A673 (cell line): ENCODE data around the gene PEX3. TPM values are rescaled to one million over a fixed set of nuclear protein-coding genes. Genes with fewer than 3 reads are reported as not detected.
A peak's percentile ranks its signal among the peaks of the same experiment; 100 is the strongest.

Experiments
- BruUV-seq: library from RNA; stranded (reverse); fragments of 400-500 nt; replicated peaks from 2 replicates; lab custom pipeline; 2021; lab: Mats Ljungman, UMichigan
- CTCF ChIA-PET: fragments of 300-600 bp; sonication (Branson Sonifier 250); formaldehyde crosslinking; loops from one replicate; lab custom pipeline; 2022; ENCODE audit warnings: antibody characterized with exemption; lab: Charles Lee
- POLR2A ChIA-PET: fragments of 300-600 bp; sonication (Branson Sonifier 250); formaldehyde crosslinking; loops from one replicate; lab custom pipeline; 2022; ENCODE audit warnings: antibody characterized with exemption; ENCODE audit not compliant: low non-redundant PET; lab: Charles Lee
- DNase-seq: peaks from one replicate; pipeline ENCODE4 v3.0.0-alpha.2; 2015; ENCODE audit warnings: low spot score
- H3K27ac ChIP-seq: fragments of 200-600 bp; sonication (generic); 2 replicates; pipeline ENCODE4 v1.5.1; 2016; ENCODE audit warnings: mixed run types, low read depth, mild to moderate bottlenecking, mixed read lengths, antibody characterized with exemption, low read length; ENCODE audit not compliant: poor library complexity, severe bottlenecking
- H3K27me3 ChIP-seq: fragments of 200-600 bp; sonication (generic); replicated peaks from 2 replicates; pipeline ENCODE4 v1.6.1; 2017; ENCODE audit warnings: mixed run types, low read depth, mild to moderate bottlenecking, mixed read lengths, antibody characterized with exemption, low read length; ENCODE audit not compliant: insufficient read depth, poor library complexity
- H3K36me3 ChIP-seq: fragments of 200-600 bp; sonication (generic); 2 replicates; pipeline ENCODE4 v1.6.1; 2016; ENCODE audit warnings: mixed run types, mild to moderate bottlenecking, mixed read lengths, antibody characterized with exemption, low read length; ENCODE audit not compliant: insufficient read depth, poor library complexity, severe bottlenecking
- H3K4me1 ChIP-seq: fragments of 200-600 bp; sonication (generic); 2 replicates; pipeline ENCODE4 v1.6.1; 2017; ENCODE audit warnings: mixed run types, mild to moderate bottlenecking, mixed read lengths, antibody characterized with exemption, low read length; ENCODE audit not compliant: insufficient read depth, poor library complexity, severe bottlenecking
- H3K4me3 ChIP-seq: fragments of 200-600 bp; sonication (generic); 2 replicates; pipeline ENCODE4 v1.5.1; 2016; ENCODE audit warnings: low read depth, mixed run types, mild to moderate bottlenecking, mixed read lengths, low read length; ENCODE audit not compliant: poor library complexity, severe bottlenecking
- H3K9me3 ChIP-seq: fragments of 200-600 bp; sonication (generic); 2 replicates; pipeline ENCODE4 v1.6.1; 2016; ENCODE audit warnings: mixed run types, low read depth, mild to moderate bottlenecking, mixed read lengths, antibody characterized with exemption, low read length; ENCODE audit not compliant: poor library complexity, severe bottlenecking
- CTCF ChIP-seq: fragments of 300-800, 200-600 bp; sonication (generic); conservative IDR thresholded peaks from 2 replicates; pipeline ENCODE4 v1.5.1; 2017; ENCODE audit warnings: low read depth, mild to moderate bottlenecking, antibody characterized with exemption, low read length, moderate library complexity, mixed read lengths
- EZH2 ChIP-seq: fragments of 200-600 bp; sonication (generic); IDR thresholded peaks from 2 replicates; pipeline ENCODE4 v1.6.1; 2017; ENCODE audit warnings: borderline replicate concordance, low read depth, mild to moderate bottlenecking, mixed read lengths, antibody characterized with exemption, low read length; ENCODE audit not compliant: poor library complexity, severe bottlenecking
- intact Hi-C: fragments of 100-400 bp; cut with micrococcal nuclease; formaldehyde crosslinking; loops from one replicate; pipeline ENCODE4 v1.10.0; 2022; ENCODE audit not compliant: unreplicated experiment
- total RNA-seq: library from RNA; stranded (reverse); gene quantifications from 2 replicates; pipeline ENCODE4 v1.2.3, GENCODE V29; 2021

PEX3 gene
- total RNA-seq, 1 experiment from 2014 or later, result 19.0 TPM

DNA sequence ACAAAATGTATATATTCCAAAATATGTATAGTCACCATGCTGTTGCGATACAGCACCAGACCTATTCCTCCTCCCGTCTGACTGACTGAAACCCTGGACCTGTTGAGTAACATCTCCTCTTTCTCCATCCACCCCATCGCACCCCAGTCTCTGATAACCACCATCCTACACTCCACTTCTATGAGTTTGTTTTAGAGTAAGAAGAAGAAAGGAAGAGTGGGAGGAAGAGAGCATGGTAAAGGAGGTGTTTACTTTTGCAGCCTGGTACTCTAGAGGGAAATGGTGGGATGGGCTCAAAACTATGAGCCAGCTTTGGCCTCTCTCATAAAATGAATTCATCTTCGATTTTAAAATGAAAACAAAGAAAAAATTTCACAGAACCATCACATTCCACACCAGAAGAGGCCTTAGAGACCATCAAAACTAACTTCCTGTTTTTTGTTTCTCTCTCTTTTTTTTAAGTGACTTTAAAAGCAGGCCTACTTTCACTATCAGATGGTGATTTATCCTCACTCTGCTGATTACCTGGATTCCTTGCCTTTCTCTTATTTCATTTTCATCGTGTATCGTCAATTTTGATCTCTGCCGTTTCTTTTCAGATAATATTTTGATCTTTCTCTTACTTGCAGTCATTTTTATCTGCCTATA lies 77.7 kb downstream of the PEX3 start:
- Histone ChIP-seq H3K27me3 (peaks cover 3% of the 10 kb centered on the region), H3K4me3 (no peak overlapping the region), H3K36me3 (no peaks in the 10 kb centered on the region), H3K4me1 (no peaks in the 10 kb centered on the region), H3K9me3 (no peaks in the 10 kb centered on the region), H3K27ac (no peak overlapping the region)
- intact Hi-C loops, result no loop called here
- TF ChIP-seq EZH2, result no peak
- TF ChIP-seq CTCF, result no peak
- CTCF ChIA-PET, result no interaction called here
- no TSS peak for BruUV-seq
- DNase-seq, result no peak
- POLR2A ChIA-PET, result no interaction called here

DNA sequence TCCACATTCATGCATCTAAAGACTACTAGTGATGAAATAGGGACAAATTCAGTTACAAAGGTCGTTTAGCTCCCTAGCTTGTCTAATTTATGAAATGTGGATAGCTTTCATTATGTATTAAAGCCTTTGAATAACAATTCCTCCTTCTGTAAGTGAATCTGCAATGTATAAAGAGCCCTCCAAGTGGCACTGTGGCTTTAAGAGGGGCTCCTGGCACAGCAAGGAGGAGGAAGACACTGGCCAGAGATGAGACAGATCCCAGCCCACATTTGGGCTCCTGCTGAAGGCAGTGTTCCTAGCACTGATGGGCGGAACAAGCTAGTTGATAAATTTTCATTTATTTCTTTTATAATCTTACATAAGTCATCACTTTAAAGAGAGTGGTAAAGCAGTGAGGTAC lies 78.5 kb downstream of the PEX3 start:
- H3K4me1 ChIP-seq, result no peaks in the 10 kb centered on the region
- intact Hi-C loops, result no loop called here
- H3K4me3 ChIP-seq, result no peak overlapping the region
- H3K9me3 ChIP-seq, result no peaks in the 10 kb centered on the region
- BruUV-seq, result no TSS peak
- DNase-seq, result peak; percentile 20
- H3K27me3 ChIP-seq, result peaks cover 3% of the 10 kb centered on the region
- TF ChIP-seq CTCF (peak; percentile 25; the same call in 1 of the 2 replicates), EZH2 (no peak)
- no peaks in the 10 kb centered on the region for H3K36me3 ChIP-seq
- ChIA-PET POLR2A (no interaction called here), CTCF (no interaction called here)
- H3K27ac ChIP-seq, result no peak overlapping the region

DNA sequence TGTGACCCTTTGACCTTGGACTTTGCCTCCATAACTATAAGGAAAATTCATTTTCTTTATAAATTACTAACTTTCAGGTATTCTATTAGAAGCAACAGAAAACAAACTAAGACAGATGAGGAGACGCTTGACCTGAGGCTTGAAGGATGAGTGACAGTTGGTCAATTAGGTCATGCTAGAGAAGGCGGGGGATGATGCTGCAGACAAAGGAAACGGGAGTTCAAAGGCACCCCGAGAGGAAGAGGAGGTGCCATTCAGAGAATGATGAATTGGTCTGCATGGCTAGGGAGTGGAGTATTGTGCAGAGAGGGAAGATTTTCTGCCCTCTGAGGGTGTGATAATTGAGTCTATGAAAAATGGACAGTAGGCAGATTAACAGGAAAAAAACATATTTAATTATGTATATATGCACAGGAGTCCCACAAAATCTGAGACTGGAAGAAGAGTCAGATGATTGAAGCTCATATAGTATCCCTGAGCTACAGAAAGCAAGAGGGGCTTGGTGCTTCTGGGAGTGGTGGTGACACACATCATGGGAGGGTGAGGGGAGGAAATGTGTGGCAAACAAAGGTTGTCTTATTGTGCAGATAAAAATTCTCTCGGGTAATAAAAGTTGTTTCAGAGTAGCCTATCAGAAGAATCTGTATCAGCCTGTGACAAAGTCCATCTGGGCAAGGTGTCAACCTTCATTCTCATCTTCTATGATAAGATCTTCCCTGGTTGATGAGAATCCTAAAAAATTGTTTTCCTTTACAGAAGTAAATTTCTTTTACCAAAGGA lies 81.3 kb downstream of the PEX3 start:
- no peak for DNase-seq
- intact Hi-C loops, result loop anchor here (10.0 kb wide), 1 partner anchor 837 kb away; no protein-coding TSS in a partner anchor
- no TSS peak for BruUV-seq
- Histone ChIP-seq H3K27ac (no peak overlapping the region), H3K27me3 (peaks cover 11% of the 10 kb centered on the region), H3K4me3 (no peak overlapping the region), H3K9me3 (no peaks in the 10 kb centered on the region), H3K4me1 (no peaks in the 10 kb centered on the region), H3K36me3 (no peaks in the 10 kb centered on the region)
- POLR2A ChIA-PET, result no interaction called here
- TF ChIP-seq EZH2 (no peak), CTCF (no peak)
- CTCF ChIA-PET, result no interaction called here
